ENCODE results near the gene MYBBP1A. TPM values are rescaled to one million over a fixed set of nuclear protein-coding genes. Genes with fewer than 3 reads are reported as not detected.
A peak's percentile ranks its signal among the peaks of the same experiment; 100 is the strongest.

Gene MYBBP1A
- total RNA-seq, 3 donors from 2014 or later, result 261 to 278 (median 263) TPM

DNA sequence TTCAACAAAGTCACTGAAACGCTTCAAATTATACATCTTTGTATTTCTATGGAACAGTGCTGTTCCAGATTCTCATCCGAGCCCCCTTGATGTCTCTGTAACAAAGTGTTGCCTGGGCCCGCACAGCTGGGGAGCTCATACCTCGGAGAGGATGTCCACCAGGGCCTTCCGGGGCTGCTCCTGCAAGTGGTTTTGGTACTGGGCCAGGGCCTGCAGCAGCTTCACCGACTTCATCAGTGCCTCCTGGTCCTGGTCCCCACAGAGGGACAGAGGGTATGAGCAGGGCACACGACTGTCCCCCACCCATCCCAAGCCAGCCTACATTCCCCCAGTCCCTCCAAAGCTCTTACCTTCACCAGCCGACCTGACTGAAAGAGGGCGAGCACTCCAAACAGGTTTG, 1.5 kb downstream of the MYBBP1A start:
- no peak for ATAC-seq
- Mint-ChIP-seq H3K9me3 (no peaks in the 10 kb centered on the region), H3K27me3 (ENCODE audit: low read depth) (no peaks in the 10 kb centered on the region), H3K4me1 (ENCODE audit: low read depth) (peaks cover 25% of the 10 kb centered on the region), H3K36me3 (ENCODE audit: insufficient read depth) (peaks cover 9% of the 10 kb centered on the region), H3K4me3 (peak overlapping the region; percentile 95)
- no peak for DNase-seq

DNA sequence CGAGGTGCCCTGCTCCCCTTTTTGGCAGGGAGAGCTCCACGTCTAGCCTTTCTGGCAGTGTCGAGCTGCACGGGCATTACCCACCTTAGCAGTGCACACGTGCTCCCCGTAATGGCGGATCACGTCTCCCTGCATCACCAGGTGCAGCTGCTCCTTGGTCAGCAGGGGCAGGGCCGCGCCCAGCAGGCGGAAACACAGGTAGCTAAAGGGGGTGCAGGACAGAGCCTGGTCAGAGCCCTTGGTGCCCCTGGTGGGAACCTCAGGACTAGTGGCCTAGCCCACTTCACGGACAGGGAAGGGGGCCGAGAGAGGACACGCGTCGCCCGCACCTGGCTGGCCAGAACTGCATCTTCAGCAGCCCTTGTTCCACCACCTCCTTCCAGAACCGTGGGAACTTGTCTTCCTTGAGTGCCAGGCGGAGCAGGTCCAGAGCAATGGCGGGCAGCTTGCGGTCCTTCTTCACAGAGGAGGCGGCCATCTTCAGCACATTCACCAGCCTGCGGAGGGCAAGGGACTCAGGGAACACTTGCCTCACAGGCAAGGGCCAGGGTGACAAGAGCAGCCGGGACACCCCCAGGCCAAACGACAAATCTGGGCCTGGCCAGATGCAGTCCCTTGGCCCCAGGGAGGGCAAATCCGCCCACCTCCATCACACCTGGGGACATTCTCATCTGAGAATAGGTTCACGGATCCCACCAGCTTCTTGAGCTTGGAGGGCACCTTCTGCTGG, 3.2 kb downstream of the MYBBP1A start:
- Mint-ChIP-seq H3K27me3 (ENCODE audit: low read depth) (no peaks in the 10 kb centered on the region), H3K4me3 (no peak overlapping the region), H3K36me3 (ENCODE audit: insufficient read depth) (peaks cover 14% of the 10 kb centered on the region), H3K4me1 (ENCODE audit: low read depth) (peaks cover 25% of the 10 kb centered on the region), H3K9me3 (no peaks in the 10 kb centered on the region)
- ATAC-seq (no peak), DNase-seq (no peak)

DNA sequence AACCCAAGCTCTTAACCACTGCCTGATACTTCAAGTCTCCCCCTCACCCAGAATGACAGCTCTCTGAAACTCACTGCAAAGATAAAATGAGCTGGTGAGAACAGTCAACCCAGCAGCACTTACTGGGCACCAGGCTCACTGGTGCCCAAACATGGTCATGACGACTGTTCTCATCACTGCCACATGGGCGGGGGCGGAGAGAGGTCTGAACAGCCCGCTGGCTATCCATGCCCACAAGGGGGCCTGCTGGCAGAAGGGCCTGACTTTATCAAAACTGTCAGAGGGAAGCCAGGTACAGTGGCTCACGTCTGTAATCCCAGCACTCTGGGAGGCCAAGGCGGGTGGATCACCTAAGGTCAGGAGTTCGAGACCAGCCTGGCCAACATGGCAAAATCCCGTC, 4.0 kb downstream of the MYBBP1A start:
- Mint-ChIP-seq H3K27me3 (ENCODE audit: low read depth) (no peaks in the 10 kb centered on the region), H3K4me3 (no peak overlapping the region), H3K36me3 (ENCODE audit: insufficient read depth) (peaks cover 20% of the 10 kb centered on the region), H3K9me3 (no peaks in the 10 kb centered on the region), H3K4me1 (ENCODE audit: low read depth) (peaks cover 22% of the 10 kb centered on the region)
- no peak for DNase-seq
- ATAC-seq, result no peak

DNA sequence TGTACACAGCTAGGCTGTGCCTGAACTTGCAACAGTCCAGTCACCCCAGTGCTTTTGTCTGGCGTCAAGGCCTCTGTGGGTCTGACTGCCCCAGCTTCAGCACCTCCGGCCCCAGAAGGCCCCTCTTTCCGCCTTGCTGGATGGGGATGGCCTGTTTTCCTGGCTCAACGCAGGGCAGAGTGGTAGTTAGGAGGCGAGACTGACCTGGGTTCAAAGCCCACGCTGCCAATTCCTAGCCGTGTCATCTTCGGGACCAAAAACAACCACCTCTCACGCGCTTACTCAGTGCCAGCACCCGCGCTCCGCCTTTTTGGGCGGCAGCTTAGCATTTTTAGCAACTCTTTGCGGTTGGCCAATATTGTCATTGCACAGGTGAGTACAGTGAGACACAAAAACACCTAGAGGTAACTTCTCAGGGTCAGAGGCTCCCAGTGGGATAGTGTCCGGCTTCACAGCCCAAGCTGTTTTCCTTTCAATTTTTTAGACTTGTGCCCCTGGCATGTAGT, 4.6 kb downstream of the MYBBP1A start:
- H3K27me3 Mint-ChIP-seq (ENCODE audit: low read depth), result no peaks in the 10 kb centered on the region
- H3K36me3 Mint-ChIP-seq (ENCODE audit: insufficient read depth), result peaks cover 20% of the 10 kb centered on the region
- peaks cover 16% of the 10 kb centered on the region for H3K4me1 Mint-ChIP-seq (ENCODE audit: low read depth)
- no peak for ATAC-seq
- no peak for DNase-seq
- no peaks in the 10 kb centered on the region for H3K9me3 Mint-ChIP-seq
- no peak overlapping the region for H3K4me3 Mint-ChIP-seq

DNA sequence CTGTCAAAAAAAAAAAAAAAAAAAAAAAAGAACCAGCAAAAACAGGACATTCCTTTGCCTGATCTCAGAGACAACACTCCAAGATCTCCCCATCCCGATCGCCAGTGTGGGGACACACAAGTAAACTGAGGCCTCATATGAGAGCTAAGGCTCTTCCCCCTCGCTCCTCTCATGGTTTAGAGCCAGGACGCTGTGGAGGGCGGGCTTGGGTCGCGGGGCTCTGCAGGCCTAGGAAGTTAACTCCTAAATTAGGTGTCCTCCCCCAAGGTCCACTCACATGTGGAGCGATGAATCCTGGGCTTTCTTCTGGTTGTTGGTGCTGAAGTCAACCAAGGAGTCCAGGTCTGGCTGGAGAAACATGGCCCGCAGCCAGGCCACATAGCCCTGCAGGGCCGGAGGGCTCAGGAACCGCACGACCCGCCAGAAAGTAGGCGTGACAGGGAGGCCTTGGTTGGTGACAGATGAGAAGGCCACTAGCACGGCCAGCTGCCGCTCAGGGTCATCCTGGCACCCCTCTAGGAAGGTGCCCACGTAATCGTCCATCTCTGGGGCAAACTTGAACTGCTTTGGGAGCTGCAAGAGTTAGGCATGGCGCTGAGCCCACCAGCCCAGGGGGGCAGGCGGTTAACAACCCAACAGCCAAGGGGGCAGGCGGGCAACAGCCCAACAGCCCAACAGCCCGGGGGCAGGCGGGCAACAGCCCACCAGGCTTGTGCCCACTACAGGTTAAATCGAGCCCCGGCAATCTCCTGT, 5.2 kb downstream of the MYBBP1A start:
- no peak for ATAC-seq
- no peaks in the 10 kb centered on the region for H3K27me3 Mint-ChIP-seq (ENCODE audit: low read depth)
- DNase-seq, result no peak
- peaks cover 20% of the 10 kb centered on the region for H3K36me3 Mint-ChIP-seq (ENCODE audit: insufficient read depth)
- no peak overlapping the region for H3K4me3 Mint-ChIP-seq
- H3K4me1 Mint-ChIP-seq (ENCODE audit: low read depth), result peaks cover 14% of the 10 kb centered on the region
- H3K9me3 Mint-ChIP-seq, result no peaks in the 10 kb centered on the region

DNA sequence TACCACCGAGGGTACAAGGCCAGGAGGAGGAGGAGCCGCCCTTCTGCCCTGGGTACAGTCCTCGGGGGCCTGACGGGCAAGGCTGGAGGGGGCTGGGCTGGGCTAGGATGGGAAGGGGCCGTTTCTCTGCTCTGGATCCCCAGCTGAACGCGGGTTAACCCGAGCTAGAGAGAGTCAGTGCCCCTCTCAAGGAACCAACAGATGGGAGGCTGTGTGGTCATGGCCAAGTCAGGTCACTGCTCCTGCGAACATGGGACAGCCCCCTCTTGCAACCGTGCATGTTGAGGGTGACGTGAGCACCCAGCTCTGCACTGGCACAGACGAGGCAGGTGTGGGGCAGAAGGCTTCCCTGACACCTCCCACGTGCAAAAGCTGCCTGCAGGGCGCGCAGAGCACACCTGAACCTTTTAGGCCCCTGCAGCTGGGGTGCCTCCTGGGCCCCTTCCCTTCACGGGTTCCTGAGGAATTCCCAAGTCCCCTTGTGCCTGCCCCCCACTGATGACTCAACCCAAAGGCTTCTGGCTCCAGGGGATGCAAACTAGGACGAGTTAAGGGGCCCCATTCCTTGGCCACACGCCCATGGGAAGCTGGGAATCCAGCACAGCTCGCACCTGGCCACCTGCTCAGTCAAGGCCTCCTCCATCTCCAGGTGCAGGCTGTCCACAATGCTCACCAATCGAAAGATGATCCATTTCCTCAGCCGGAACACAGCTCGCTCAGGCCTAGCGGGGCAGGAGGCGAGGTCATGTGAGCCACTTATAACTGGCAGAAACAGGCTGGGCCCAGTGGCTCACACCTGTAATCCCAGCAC, 6.3 kb downstream of the MYBBP1A start:
- DNase-seq, result no peak
- no peaks in the 10 kb centered on the region for H3K27me3 Mint-ChIP-seq (ENCODE audit: low read depth)
- H3K9me3 Mint-ChIP-seq, result no peaks in the 10 kb centered on the region
- H3K36me3 Mint-ChIP-seq (ENCODE audit: insufficient read depth), result peaks cover 22% of the 10 kb centered on the region
- ATAC-seq, result no peak
- H3K4me3 Mint-ChIP-seq, result no peak overlapping the region
- H3K4me1 Mint-ChIP-seq (ENCODE audit: low read depth), result peaks cover 7% of the 10 kb centered on the region

DNA sequence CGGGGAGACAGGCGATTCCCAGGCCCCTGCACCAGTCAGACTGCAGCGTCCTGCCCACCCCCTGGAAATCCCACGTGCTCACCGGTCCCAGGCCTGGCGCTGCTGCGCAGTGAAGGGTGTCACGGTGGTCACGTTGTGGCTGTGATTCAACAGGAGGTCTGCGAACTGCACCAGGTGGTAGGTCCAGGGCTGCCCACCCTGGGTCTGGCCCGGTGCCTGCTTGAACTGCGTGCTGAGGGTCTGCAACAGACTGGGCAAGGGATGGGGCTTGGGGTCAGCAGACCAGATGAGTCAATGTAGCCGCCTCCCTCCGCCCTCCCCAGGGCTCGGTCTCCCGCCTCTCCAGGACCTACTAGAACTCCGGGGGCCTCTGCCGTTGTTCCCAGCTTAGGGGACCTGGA, 7.1 kb downstream of the MYBBP1A start:
- no peak for ATAC-seq
- Mint-ChIP-seq H3K4me3 (no peak overlapping the region), H3K9me3 (no peaks in the 10 kb centered on the region), H3K27me3 (ENCODE audit: low read depth) (no peaks in the 10 kb centered on the region), H3K36me3 (ENCODE audit: insufficient read depth) (peaks cover 23% of the 10 kb centered on the region), H3K4me1 (ENCODE audit: low read depth) (peaks cover 2% of the 10 kb centered on the region)
- DNase-seq, result no peak

DNA sequence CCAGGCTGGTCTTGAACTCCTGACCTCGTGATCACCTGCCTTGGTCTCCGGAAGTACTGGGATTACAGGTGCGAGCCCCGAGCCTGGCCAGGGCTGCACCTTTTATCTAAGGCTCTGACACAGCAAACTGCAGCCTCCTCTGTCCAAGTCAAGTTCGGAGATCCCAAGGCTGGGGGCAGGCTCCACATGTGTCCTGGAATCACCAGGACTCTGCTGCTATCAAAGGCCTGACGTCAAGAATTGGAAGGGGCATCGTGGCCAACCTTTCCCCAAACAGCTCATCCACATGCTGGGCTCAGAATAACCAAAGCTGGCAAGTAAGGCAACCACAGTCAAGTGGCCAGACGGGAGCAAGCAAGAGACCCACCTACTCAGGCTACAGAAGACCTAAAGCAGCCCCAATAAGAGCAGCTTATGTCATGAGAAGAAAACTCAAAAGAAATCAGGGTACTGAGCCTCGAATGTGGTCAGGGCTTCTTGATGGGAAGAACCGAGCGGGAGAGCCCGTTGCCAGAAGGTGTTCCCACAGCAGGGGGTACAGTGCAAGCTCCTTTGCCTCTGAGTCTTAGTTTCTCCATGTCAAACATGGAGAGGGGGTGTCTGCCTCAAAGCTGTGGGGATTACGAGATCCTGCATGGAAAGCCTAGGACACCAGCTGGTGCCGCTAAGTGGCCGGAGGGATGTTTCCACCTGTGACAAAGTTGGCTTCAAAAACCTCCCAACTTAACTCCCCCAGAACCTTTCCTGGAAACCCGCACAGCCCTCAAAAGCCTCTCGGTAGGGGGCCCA, 7.9 kb downstream of the MYBBP1A start:
- ATAC-seq, result no peak
- Mint-ChIP-seq H3K27me3 (ENCODE audit: low read depth) (no peaks in the 10 kb centered on the region), H3K36me3 (ENCODE audit: insufficient read depth) (peaks cover 25% of the 10 kb centered on the region), H3K4me3 (no peak overlapping the region), H3K4me1 (ENCODE audit: low read depth) (peaks cover 2% of the 10 kb centered on the region), H3K9me3 (no peaks in the 10 kb centered on the region)
- no peak for DNase-seq

DNA sequence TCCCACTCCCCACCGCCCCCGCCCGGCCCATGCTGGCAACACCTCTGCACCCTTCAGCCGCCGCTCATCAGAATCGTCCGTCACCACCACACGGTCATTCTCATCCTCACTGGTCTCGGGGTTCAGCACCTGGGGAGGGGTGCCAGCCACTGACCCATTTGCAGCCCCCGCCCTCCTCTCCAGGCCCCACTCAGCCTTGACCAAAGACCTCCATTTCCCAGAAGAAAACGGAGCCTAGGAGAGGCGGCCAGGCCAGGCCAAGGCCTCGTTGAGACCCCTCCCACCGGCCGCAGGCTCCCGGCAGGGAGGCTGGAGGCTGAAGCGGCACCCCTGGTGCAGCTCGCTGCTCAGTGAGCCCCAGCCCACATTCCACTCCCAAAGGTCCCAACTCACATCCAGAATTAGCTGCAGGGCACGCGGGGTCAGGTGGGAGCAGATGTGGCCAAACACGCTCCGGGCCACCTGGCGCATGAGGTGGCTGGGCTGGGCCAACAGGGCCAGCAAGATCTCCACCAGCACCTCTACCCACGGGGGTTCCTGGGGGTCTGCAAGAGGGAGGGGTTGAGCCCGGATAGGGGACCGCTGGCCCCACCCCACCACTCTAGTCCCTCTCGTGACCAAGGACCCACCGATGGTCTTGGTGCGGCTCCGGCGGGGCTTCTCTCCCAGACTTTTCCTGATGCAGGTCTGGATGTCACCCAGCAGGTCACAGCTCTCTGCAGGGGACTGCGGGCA, 9.8 kb downstream of the MYBBP1A start:
- DNase-seq, result no peak
- peaks cover 26% of the 10 kb centered on the region for H3K36me3 Mint-ChIP-seq (ENCODE audit: insufficient read depth)
- no peaks in the 10 kb centered on the region for H3K9me3 Mint-ChIP-seq
- no peak for ATAC-seq
- no peaks in the 10 kb centered on the region for H3K27me3 Mint-ChIP-seq (ENCODE audit: low read depth)
- H3K4me3 Mint-ChIP-seq, result no peak overlapping the region
- no peaks in the 10 kb centered on the region for H3K4me1 Mint-ChIP-seq (ENCODE audit: low read depth)

DNA sequence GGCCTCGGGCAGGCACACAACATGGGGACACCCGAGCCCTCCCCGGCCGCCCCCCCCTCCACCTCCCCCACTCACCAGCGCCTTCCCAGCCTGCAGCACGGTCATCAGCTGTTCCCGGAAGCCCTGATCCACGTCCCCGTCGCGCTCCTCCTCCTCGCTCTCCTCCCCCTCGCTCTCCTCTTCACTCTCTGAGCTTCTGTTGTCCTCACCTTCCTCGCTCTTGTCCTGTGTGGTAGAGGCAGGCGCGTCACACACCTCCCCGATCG, 10.3 kb downstream of the MYBBP1A start:
- H3K4me1 Mint-ChIP-seq (ENCODE audit: low read depth), result no peaks in the 10 kb centered on the region
- no peak for ATAC-seq
- H3K9me3 Mint-ChIP-seq, result no peaks in the 10 kb centered on the region
- H3K27me3 Mint-ChIP-seq (ENCODE audit: low read depth), result no peaks in the 10 kb centered on the region
- H3K4me3 Mint-ChIP-seq, result no peak overlapping the region
- peaks cover 26% of the 10 kb centered on the region for H3K36me3 Mint-ChIP-seq (ENCODE audit: insufficient read depth)
- no peak for DNase-seq

DNA sequence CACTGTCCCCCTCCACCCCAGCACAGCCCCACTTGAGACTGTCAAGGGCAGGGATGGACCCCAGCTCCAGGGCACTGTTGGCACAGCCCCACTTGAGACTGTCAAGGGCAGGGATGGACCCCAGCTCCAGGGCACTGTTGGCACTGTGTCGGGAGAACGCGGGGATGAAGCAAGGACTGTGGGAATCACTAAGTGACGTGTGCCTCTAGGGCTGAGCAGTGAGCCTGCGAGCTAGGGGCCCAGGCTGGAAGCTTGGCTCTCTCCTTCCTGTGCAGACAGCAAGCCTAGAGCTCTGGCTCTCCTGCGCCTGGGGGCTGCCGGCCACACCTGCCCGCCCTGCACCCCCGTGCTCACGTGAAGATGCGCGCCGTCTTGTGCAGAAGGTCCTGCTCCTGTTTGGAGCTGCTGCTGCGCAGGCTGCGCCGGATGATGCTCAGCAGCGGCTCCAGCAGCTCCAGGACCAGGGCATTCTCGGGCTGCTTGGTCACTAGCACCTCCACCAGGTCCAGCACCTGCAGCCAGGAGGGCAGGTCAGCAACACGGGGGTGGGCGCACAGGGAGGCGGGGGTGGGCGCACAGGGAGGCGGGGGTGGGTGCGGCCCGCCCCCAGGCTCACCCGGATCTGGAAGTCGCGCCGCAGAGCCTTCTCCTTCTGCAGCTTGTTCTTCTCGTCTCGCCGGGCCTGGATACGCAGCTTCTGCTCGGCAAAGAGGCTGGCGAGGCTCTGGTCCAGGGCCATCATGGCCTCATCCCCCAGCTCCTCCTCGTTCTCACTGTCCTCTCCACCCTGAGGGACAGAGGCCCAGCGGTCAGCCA, 10.8 kb downstream of the MYBBP1A start:
- H3K27me3 Mint-ChIP-seq (ENCODE audit: low read depth), result no peaks in the 10 kb centered on the region
- no peak overlapping the region for H3K4me3 Mint-ChIP-seq
- H3K36me3 Mint-ChIP-seq (ENCODE audit: insufficient read depth), result peaks cover 28% of the 10 kb centered on the region

DNA sequence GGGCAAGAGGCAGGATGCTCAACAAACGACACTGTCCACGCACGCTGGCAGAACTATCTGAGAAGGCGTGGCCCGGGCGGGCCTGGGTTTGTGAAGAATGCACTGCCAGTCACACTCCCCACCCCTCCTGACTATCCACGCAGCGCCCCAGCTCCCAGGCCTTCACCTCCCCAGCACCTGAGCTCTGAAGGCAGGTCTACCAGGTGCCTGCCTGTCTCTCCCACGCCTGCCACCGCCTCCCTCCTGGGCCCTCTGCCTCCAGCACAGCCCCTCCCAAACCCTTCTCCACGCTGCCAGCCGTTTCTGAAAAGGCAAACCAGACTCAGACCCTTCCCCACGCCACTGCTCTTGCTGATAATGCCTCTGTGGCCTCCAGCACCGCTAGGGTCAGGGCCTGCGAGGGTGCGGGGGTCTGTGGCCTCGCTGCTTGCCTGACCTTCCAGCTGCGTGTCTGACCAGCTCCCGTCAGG, 11.6 kb downstream of the MYBBP1A start:
- no peaks in the 10 kb centered on the region for H3K27me3 Mint-ChIP-seq (ENCODE audit: low read depth)

More for the DNA sequence above, 10.8 kb downstream of the MYBBP1A start:
- Mint-ChIP-seq H3K4me1 (ENCODE audit: low read depth) (no peaks in the 10 kb centered on the region), H3K9me3 (no peaks in the 10 kb centered on the region)
- DNase-seq, result no peak
- no peak for ATAC-seq

DNA sequence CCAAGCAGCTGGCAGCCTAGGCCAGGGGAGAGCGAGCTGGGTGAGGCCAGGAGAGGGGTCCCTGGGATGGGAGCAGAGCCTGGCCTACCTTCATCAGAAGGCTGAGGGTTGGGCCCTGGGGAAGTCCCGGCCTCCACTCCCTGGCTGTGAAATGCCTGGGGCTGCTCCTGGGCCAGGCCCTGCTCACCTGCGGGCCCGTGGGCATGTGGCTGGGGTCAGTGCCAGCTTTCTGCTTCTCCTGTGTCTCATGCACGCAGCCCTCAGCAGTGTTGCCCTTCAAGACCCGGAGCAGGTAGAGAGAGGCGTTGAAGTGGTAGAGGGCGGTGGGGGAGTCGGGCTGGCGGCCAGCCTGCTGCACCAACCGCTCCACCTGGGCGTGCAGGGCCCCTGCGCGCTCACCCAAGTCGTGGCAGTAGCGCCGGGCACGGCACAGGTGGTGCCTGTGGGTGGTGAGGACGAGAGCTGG, 12.4 kb downstream of the MYBBP1A start:
- no peak for DNase-seq
- peaks cover 26% of the 10 kb centered on the region for H3K36me3 Mint-ChIP-seq (ENCODE audit: insufficient read depth)
- ATAC-seq, result no peak
- no peak overlapping the region for H3K4me3 Mint-ChIP-seq
- no peaks in the 10 kb centered on the region for H3K27me3 Mint-ChIP-seq (ENCODE audit: low read depth)
- H3K9me3 Mint-ChIP-seq, result no peaks in the 10 kb centered on the region
- H3K4me1 Mint-ChIP-seq (ENCODE audit: low read depth), result no peaks in the 10 kb centered on the region

More for the DNA sequence above, 11.6 kb downstream of the MYBBP1A start:
- Mint-ChIP-seq H3K36me3 (ENCODE audit: insufficient read depth) (peaks cover 28% of the 10 kb centered on the region), H3K9me3 (no peaks in the 10 kb centered on the region), H3K4me3 (no peak overlapping the region), H3K4me1 (ENCODE audit: low read depth) (no peaks in the 10 kb centered on the region)
- ATAC-seq (no peak), DNase-seq (no peak)
